IMR-90 (cell line): ENCODE data around the gene CLEC4G. TPM values are rescaled to one million over a fixed set of nuclear protein-coding genes. Genes with fewer than 3 reads are reported as not detected.

ENCODE experiments used
- ATAC-seq: fragments of 200-7000 bp; cut with Tn5 transposase; 2 replicates; pipeline ENCODE4 v1.9.1; 2020; ENCODE audit warnings: low read depth, mild to moderate bottlenecking, moderate library complexity
- BruUV-seq: library from RNA; stranded (reverse); fragments of 400-500 nt; replicated peaks from 2 replicates; lab custom pipeline; 2021; lab: Mats Ljungman, UMichigan
- CTCF ChIA-PET: fragments of 300-600 bp; formaldehyde crosslinking; extraction: SDS; loops from one replicate; lab custom pipeline; 2021; ENCODE audit warnings: antibody characterized with exemption; lab: Yijun Ruan, JAX
- POLR2A ChIA-PET: fragments of 300-600 bp; sonication (Branson Sonifier 250); formaldehyde crosslinking; loops from one replicate; lab custom pipeline; 2022; ENCODE audit warnings: antibody characterized with exemption; ENCODE audit not compliant: unreplicated experiment; lab: Charles Lee
- DNase-seq: peaks from one replicate; pipeline ENCODE4 v3.0.0; 2013
- H2AFZ ChIP-seq: replicated peaks from 2 replicates; pipeline ENCODE3; 2013; ENCODE audit warnings: low read length, mild to moderate bottlenecking; ENCODE audit not compliant: poor library complexity
- H2AK5ac ChIP-seq: 2 replicates; pipeline ENCODE4 v1.6.1; 2013; ENCODE audit warnings: low read depth, low read length, inconsistent platforms
- H2AK9ac ChIP-seq: replicated peaks from 2 replicates; pipeline ENCODE3; 2013; ENCODE audit warnings: mild to moderate bottlenecking, low read depth, low read length, moderate library complexity; ENCODE audit not compliant: poor library complexity
- H2BK120ac ChIP-seq: 2 replicates; pipeline ENCODE4 v1.6.1; 2013; ENCODE audit warnings: low read depth, low read length, inconsistent platforms
- H2BK15ac ChIP-seq: 3 replicates; pipeline ENCODE4 v1.6.1; 2013; ENCODE audit warnings: low read depth, low read length, inconsistent platforms
- H2BK20ac ChIP-seq: 2 replicates; pipeline ENCODE4 v1.6.1; 2013; ENCODE audit warnings: low read depth, mild to moderate bottlenecking, inconsistent platforms, low read length, moderate library complexity
- H2BK5ac ChIP-seq: 2 replicates; pipeline ENCODE4 v1.6.1; 2013; ENCODE audit warnings: mild to moderate bottlenecking, low read depth, low read length, inconsistent platforms; ENCODE audit not compliant: poor library complexity, severe bottlenecking
- H3K14ac ChIP-seq: replicated peaks from 2 replicates; pipeline ENCODE4 v1.6.1; 2013; ENCODE audit warnings: low read depth, low read length, inconsistent platforms
- H3K18ac ChIP-seq: 2 replicates; pipeline ENCODE4 v1.6.1; 2013; ENCODE audit warnings: low read depth, low read length, control low read depth
- H3K23ac ChIP-seq: 2 replicates; pipeline ENCODE4 v1.6.1; 2013; ENCODE audit warnings: low read depth, low read length, inconsistent platforms
- H3K27ac ChIP-seq: 2 replicates; pipeline ENCODE4 v1.5.1; 2013; ENCODE audit warnings: mild to moderate bottlenecking, control low read depth, low read length; ENCODE audit not compliant: insufficient read depth
- H3K27me3 ChIP-seq: 2 replicates; pipeline ENCODE4 v1.6.1; 2013; ENCODE audit warnings: low read length; ENCODE audit not compliant: control insufficient read depth, insufficient read depth
- H3K36me3 ChIP-seq: 2 replicates; pipeline ENCODE4 v1.6.1; 2013; ENCODE audit warnings: low read length, mixed read lengths; ENCODE audit not compliant: control insufficient read depth, insufficient read depth
- H3K4ac ChIP-seq: 2 replicates; pipeline ENCODE4 v1.6.1; 2013; ENCODE audit warnings: low read depth, low read length, inconsistent platforms
- H3K4me1 ChIP-seq: 2 replicates; pipeline ENCODE4 v1.6.1; 2013; ENCODE audit warnings: low read length, mixed read lengths; ENCODE audit not compliant: control insufficient read depth, insufficient read depth
- H3K4me2 ChIP-seq: 2 replicates; pipeline ENCODE4 v1.6.1; 2013; ENCODE audit warnings: low read depth, mild to moderate bottlenecking, control low read depth, low read length, moderate library complexity
- H3K4me3 ChIP-seq: 2 replicates; pipeline ENCODE4 v1.5.1; 2013; ENCODE audit warnings: low read depth, mild to moderate bottlenecking, control low read depth, low read length, moderate library complexity; ENCODE audit not compliant: insufficient read depth
- H3K56ac ChIP-seq: 2 replicates; pipeline ENCODE4 v1.6.1; 2013; ENCODE audit warnings: low read length, inconsistent platforms; ENCODE audit not compliant: insufficient read depth; ENCODE audit errors: extremely low read depth
- H3K79me1 ChIP-seq, 2 experiments: 2 replicates each; pipeline ENCODE4 v1.6.1; 2013; ENCODE audit warnings: low read length in 2 of 2, inconsistent platforms in 1 of 2, low read depth in 1 of 2
- H3K9ac ChIP-seq: 2 replicates; pipeline ENCODE4 v1.6.1; 2013; ENCODE audit warnings: low read depth, low read length, control low read depth
- H3K9me1 ChIP-seq: 2 replicates; pipeline ENCODE4 v1.6.1; 2013; ENCODE audit warnings: low read length, inconsistent platforms; ENCODE audit not compliant: insufficient read depth
- H3K9me3 ChIP-seq: 2 replicates; pipeline ENCODE4 v1.6.1; 2013; ENCODE audit warnings: low read length; ENCODE audit not compliant: control insufficient read depth, insufficient read depth
- H4K20me1 ChIP-seq: 2 replicates; pipeline ENCODE4 v1.6.1; 2013; ENCODE audit warnings: low read length, inconsistent platforms; ENCODE audit not compliant: insufficient read depth
- H4K5ac ChIP-seq: 2 replicates; pipeline ENCODE4 v1.6.1; 2013; ENCODE audit warnings: mild to moderate bottlenecking, low read depth, low read length, control low read depth
- H4K8ac ChIP-seq, 2 experiments: 2 replicates each; pipeline ENCODE4 v1.6.1; 2013; ENCODE audit warnings: low read depth in 2 of 2, low read length in 2 of 2, control low read depth in 1 of 2, inconsistent platforms in 1 of 2
- H4K91ac ChIP-seq: 2 replicates; pipeline ENCODE4 v1.6.1; 2013; ENCODE audit warnings: low read depth, low read length, inconsistent platforms; ENCODE audit not compliant: insufficient read depth
- CHD1 ChIP-seq: IDR thresholded peaks from 2 replicates; pipeline ENCODE4 v1.6.1; 2012; ENCODE audit warnings: low read depth, low read length, improper control_type of control experiment
- MAFK ChIP-seq: IDR thresholded peaks from 2 replicates; pipeline ENCODE4 v1.6.1; 2012; ENCODE audit warnings: low read depth, low read length, improper control_type of control experiment
- POLR2A ChIP-seq: IDR thresholded peaks from 2 replicates; pipeline ENCODE4 v1.6.1; 2012; ENCODE audit warnings: mild to moderate bottlenecking, low read depth, low read length
- RFX5 ChIP-seq: IDR thresholded peaks from 2 replicates; pipeline ENCODE4 v1.8.0; 2012; ENCODE audit warnings: low read depth, mild to moderate bottlenecking, low read length, moderate library complexity
- WGBS, 2 experiments: methylation state at CpG; one replicate each; pipeline versions ENCODE4 v1.1.5 to v1.1.7; 2013; ENCODE audit warnings: missing lambda C conversion rate in 2 of 2; ENCODE audit not compliant: insufficient read length in 1 of 2; ENCODE audit errors: extremely low coverage in 2 of 2; 5-methylcytosine and 5-hydroxymethylcytosine counted together
- dilution Hi-C: fragments of 300-500 bp; cut with HindIII; formaldehyde crosslinking; loops from one replicate; pipeline ENCODE4 v1.14.3; 2018; ENCODE audit warnings: low sequenced_read_pairs; ENCODE audit not compliant: unreplicated experiment
- in situ Hi-C: fragments of 300-500 bp; cut with MboI; formaldehyde crosslinking; loops from 3 replicates; pipeline ENCODE4 v1.14.3; 2019; ENCODE audit warnings: low sequenced_read_pairs, inconsistent platforms, mixed read lengths
- intact Hi-C: fragments of 100-400 bp; cut with micrococcal nuclease; formaldehyde crosslinking; loops from 2 replicates; pipeline ENCODE4 v1.10.0; 2022
- polyA plus RNA-seq, 3 experiments: library from polyadenylated mRNA; depleted of rRNA; stranded (reverse); fragments of >200 nt; gene quantifications; 2 replicates each; pipeline ENCODE4 v1.2.3, GENCODE V29; 2012; ENCODE audit warnings: low replicate concordance in 1 of 3
- total RNA-seq: library from RNA; depleted of rRNA; stranded (reverse); fragments of >200 nt; gene quantifications from 2 replicates; pipeline ENCODE4 v1.2.3, GENCODE V29; 2012

Gene CLEC4G
- total and polyA plus RNA-seq, 2 of the 4 experiments (the other 2 are of a cell fraction), result not detected

GRCh38 chr19:7697721-7698287, 34.1 kb downstream of the CLEC4G start:
- Histone ChIP-seq H3K23ac (no peak overlapping the region), H2BK20ac (no peak overlapping the region), H2BK120ac (no peak overlapping the region), H4K8ac (no peak overlapping the region), H3K27ac (no peak overlapping the region), H4K20me1 (no peaks in the 10 kb centered on the region), H3K9me1 (no peaks in the 10 kb centered on the region), H4K91ac (no peak overlapping the region), H3K18ac (no peak overlapping the region), H3K9ac (no peak overlapping the region), H2BK15ac (no peak overlapping the region), H3K79me1 (no peaks in the 10 kb centered on the region), H3K14ac (no peak overlapping the region), H2AFZ (no peak overlapping the region), H3K4ac (no peak overlapping the region), H2BK5ac (no peak overlapping the region), H2AK9ac (no peak overlapping the region), H3K9me3 (no peaks in the 10 kb centered on the region), H3K4me3 (no peak overlapping the region), H3K56ac (no peak overlapping the region), H3K4me2 (no peak overlapping the region), H3K27me3 (peaks cover 20% of the 10 kb centered on the region), H4K5ac (no peak overlapping the region), H3K36me3 (no peaks in the 10 kb centered on the region), H3K4me1 (no peaks in the 10 kb centered on the region), H2AK5ac (no peak overlapping the region)
- DNase-seq, result no peak
- 74% methylated on average over 5 of the region's 10 CpGs; no CpG with 5 or more reads in 1 of the 2 experiments for WGBS, 2 experiments
- BruUV-seq, result no TSS peak
- in situ Hi-C loops, result no loop called here
- dilution Hi-C loops, result no loop called here
- TF ChIP-seq RFX5 (no peak), CHD1 (no peak), MAFK (no peak), POLR2A (no peak)
- no peak for ATAC-seq
- POLR2A ChIA-PET, result interaction anchor here (0.6 kb wide), 1 partner anchor 65 kb away, joined by 3 read pairs; no protein-coding TSS in a partner anchor
- CTCF ChIA-PET, result interaction anchor here (1.4 kb wide), 1 partner anchor 17 kb away, joined by 3 read pairs; the partner anchor contains the start of gene TRAPPC5
- intact Hi-C loops, result no loop called here
